Stimulated activated CD4-positive, alpha-beta T cell treated with anti-CD3 and anti-CD28 coated beads, TNF-alpha, amount 100 ng/mL, for 48 hours (primary cell): Measurements from ENCODE around the gene PRKD1.

Experiments
- DNase-seq, 3 donors: peaks; one replicate each; pipeline ENCODE4 v3.0.0-alpha.2; 2020; ENCODE audit warnings: low read depth in 3 of 3

PRKD1 gene

DNA sequence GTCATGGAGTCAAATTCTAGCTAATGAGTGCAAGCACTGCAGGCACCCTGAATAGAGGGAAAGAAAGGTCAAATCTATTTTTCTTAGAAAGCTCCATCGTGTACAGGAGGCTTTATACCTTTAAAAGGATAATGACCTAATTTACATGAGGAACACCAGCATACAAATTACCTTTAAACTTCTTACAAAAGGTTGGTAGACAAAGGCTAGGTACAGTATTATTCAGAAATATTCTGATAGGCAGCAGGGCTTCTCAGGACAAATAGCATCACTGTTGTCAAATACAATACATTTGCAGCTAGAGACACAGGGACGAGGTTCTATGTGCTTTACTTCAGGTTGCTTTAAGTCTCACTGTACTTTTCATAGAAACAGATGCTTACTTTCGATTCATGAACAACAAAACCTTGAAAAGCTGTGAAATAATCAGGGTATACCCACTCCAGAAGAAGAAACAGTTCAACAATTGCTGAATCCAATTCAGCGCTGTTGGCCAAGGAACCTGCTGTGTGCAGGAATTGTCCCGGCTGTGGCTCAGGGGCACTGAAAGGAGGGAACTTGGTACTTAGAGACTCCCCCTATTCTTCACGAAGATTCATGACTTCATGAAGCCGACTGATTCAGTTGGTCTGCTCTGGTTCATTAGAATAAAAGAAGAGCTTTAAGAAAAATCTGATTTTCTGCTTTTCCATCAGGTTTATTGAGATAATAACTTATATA lies 252.9 kb downstream of the PRKD1 start:
- DNase-seq: no peak

DNA sequence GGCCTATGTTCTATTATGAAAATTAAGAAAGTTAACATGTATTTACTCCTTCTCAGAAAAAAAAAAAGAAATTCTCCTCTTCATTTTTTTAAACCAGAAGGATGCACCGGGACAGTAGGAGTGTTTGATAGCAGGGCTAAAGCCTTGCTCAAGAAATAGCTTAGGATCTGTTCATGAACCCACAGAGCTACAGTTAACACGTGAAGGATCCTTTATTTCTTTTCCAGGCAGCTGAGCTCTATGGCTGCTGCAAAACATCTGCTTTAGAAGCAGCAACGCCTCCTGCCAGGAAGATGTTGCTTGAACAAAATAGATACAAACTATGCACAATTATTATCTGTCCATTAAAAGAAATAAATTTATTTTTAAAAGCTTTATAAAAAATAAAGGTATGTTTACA lies 254.8 kb downstream of the PRKD1 start:
- no peak for DNase-seq

DNA sequence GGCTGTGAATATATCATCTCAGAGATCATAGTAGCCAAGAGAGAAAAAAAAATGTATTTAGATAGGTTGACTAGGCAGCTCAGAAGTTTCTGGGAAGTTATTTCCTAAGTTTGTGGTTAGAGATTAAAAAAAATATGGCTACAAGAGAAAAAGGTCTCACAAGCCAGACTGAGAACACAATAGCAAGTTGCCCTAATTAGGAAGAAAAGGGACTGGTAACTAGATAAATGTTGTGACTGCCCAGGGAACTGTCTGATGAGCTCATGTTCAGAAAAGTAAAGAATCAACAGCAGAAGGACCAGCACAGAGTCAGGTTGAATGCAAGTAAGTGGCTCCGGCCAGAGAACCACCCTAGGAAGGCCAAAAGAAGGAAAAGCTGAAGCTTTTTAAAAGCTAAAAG lies 256.6 kb downstream of the PRKD1 start:
- no peak for DNase-seq

DNA sequence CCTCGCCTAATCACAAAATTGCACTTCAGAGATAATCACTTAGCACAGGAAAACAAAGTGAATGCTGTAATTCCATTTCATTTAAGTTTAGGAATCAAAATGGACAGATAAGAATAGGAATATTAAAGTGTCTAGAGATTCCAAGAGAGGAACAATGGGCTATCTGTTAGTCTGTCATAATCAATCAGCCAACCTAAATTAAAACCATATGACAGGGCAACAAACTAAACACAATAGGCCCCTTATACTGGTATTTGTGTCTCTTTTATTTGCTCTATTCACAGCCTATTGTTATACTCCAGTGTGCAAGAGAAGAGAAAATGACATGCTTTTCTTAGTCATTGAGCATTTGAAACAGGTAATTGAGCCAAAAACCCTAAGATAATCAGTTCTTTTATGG lies 259.4 kb downstream of the PRKD1 start:
- DNase-seq: no peak

DNA sequence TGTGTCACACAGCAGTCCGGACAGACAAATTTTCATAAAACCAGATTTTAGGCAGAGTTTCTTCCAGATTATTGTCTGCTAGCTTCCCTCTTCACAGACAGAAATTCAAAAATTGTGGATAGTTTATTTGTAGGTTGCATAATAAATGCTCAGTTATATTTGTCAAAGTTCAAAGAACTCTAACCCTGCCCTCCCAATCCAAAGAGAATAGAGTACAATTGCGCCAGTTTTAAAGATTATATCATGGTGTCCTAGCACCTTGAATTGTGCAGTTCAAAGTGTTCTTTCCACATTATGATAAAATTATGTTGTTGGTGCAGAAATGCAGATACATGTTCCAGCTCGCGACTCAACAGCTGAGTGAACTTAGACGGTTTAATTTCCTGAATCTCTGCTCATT lies 263.1 kb downstream of the PRKD1 start:
- no peak for DNase-seq

DNA sequence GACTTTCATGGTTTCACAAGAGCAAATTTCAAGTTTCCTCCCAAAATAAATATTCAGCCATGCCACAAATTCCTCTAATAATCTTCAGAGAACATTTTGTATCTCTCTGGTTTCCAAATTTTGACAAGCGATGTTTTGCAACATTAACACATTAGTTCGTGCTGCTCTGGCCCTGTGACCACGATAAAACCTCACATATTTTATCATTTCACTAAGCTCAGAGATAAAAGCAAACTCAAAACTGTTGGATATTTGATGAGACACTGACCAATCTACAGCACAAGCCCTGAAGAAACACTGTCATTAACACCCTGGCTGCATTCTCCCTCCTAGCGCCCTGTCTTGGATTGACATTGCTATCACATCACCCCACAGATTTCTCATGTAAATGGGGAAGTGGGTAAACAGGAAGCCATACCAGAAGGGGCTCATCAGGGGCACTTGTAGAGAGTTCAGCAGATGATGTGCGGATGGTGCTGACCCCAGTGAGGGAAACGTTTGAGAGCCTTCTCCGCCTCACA lies 264.3 kb downstream of the PRKD1 start:
- DNase-seq: no peak

DNA sequence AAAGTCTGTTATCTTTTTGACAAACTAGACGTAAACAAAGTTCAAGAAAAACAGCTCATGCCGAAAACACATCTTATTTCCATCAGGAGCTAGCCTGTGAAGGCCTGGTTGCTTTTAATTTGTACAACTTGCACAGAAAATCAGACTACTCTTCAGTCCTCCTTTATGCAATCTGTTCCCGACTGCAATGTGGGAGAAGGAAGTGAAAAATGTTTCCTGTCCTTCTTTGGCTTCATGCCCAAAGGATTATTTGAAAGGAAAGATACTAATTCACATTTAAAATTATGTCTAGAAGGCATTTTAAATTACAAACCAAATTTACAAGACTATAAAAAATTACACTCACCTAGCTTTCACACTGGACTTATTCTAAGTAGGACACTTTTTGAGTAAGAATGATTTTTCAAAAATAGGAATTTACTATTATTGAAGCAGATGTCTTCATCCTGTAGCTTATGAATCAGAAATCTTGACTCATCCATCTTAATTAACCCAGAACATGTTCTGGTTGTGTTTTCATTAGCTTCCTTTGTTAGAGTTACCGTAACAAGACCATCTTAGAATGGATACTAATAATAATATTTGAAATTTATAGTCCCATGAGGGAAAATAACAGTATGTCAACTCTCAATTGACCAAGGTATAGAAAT lies 272.6 kb downstream of the PRKD1 start:
- DNase-seq: no peak

DNA sequence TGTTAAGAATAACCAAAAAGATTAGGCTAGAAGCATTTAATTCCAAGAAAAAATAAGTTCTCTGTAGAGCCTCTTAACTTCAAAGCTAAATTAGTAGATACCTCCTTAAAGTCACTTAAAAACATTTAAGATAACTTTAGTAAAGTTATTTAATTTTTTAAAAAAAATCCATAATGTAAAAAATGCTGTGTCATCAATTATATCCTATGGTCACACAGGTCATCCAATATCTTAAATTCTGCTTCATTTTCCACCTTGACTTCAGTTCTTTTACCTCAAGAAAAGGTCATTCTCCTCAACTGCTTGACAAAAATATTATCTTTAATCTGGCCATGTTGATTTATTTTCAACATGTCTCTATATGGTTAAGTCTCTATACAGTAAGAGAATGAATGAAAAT lies 274.3 kb downstream of the PRKD1 start:
- no peak for DNase-seq

DNA sequence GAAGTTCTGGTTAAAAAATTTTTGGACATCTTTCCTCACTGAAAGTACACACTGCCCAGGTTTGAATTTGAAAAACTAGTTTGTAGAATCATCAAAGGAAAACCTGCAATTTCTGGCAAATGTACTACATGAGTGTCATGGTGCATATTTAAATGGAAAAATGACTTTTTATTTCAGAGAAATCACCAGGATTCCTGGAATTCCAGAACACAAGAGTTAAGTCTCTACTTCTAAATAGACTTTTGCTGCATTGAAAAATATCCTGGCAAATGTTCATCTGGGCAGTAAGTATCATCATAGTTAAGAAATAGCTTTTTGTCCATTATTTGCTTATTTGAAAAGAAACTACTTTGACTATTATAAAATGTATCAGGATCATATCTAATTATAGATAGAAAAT lies 275.1 kb downstream of the PRKD1 start:
- no peak for DNase-seq

DNA sequence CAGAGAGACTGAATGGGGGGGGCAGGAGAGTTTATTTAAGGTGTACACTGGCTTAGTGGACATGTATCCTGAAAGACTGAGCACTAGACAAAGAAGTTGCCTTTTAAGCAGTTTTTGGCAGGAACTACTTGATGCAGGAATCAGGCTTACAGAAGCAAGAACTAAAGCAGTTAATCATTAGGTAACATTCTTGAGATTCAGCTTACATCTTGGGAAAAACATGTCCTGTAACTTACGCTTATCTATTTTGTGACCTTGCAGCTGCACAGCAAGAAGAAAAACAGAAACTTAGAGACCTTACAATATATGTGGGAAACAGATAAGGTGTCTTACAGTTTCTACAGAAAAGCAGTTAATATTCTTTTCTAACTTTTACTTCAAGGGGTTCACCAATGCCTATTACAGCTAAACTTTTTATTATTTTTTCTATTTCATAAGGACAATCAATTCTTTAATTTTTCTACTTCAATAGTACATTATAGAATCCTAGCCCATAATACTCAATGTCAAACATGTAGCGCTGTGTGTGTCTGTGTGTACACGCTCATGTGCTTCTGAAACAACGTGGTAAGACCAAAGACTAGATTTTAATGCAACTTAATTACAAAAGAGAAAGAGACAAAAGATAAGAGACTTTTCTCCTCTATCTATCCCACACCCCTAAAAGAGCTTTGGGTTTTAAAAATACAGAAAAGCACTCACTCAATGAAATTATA lies 276.9 kb downstream of the PRKD1 start:
- DNase-seq: no peak

DNA sequence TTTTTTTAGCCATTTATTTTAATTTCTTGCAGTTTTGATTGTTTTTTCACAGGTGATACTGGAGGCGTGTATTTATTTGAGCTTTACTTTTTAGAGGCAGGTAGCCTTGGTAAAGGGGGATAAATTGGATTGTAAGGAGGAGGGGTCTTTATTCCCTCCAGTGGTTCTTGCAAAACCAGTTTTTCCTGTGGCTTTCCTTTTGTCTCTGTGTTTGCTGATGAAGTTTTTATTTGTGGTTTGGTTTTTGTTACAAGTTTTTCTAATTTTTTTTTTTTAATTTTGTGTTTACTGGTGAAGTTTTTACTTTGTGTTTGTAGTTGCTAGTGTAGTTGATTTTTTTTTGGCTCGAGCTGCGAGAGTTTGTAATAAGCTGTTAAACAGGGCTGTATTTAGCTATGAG lies 278.5 kb downstream of the PRKD1 start:
- DNase-seq: no peak

DNA sequence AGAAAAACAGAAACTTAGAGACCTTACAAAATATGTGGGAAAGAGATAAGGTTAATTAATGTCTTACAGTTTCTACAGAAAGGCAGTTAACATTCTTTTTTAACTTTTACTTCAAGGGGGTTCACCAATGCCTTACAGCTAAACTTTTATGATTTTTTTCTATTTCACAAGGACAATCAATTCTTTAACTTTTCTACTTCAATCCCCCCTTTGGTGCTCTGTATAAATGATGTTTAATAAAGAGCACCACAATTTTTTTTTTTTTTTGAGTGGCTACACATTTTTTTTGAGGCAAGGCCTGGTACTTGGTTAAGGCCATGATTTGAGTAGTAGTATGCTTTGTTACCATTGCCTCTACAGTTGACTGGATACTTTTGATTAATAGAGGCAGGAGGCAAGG lies 279.6 kb downstream of the PRKD1 start:
- no peak for DNase-seq

DNA sequence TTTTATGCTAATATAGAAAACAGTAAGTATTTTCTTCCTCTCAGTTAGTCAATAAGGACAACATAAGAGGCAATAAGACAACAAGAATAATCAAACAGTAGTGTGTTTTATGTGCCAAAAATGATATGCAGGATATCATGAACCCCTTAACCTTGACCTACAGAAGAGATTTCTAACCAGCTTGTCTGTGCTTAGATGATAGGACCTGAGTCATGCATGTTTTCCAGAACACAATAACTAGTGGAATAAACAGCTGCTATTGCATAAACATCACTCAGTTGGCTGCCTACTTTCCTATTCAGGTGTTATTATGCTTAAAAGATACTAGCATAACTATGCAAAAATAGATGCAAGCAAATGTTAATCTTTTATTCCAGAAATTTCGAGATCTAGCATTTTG lies 282.5 kb downstream of the PRKD1 start:
- no peak for DNase-seq

DNA sequence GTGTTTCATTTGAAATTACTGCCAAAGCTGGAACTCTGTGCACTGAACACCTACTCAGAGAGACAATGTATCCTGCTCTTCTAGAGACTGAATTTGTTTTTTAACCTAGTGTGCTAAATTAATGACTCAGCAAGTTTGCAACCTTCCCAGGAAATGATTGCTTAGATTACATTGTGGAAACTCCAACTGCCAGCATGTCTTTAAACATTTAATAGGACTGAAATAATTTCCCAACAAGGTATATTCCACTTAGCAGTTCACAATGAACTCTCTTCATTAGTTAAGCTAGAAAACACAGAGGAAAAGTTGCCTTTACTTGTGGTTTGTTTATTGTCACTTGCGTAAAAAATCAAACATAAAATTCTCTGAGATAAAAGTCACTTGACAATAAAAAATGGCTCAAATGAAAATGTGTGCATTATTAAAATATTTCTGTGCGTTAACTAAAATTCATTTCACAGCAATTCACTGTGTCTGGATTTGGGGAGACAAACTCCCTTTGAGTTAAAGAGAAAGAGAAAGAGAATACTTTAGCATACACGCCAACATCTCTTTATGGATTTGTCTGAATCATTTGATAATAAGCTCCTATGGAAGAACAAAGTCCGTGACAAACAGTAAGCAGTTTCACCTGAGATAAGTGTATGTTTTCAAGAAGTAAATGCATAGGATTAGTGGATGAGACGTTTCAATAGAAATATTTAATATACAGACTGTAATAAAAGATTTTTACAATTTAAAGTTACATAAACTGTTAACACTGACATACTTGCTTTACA lies 284.0 kb downstream of the PRKD1 start:
- DNase-seq: no peak

DNA sequence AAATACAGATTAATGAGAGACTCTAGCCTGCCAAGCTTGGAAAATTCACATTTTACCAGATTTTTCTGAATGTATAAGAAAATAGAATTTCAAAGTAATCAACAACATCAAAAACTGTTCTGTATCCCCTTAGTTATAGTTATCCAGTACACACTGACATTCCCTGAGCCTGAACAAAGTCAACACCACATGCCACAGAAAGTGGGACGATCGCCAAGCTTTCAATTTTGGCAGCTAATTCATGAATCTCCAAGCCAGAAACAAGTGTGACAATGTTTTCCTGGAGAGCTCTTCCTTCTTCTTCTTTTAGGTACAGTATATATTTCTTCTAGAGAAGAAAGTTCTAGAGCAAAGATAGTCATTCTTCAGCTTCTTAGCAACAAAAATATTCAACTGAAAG lies 290.2 kb downstream of the PRKD1 start:
- no peak for DNase-seq

DNA sequence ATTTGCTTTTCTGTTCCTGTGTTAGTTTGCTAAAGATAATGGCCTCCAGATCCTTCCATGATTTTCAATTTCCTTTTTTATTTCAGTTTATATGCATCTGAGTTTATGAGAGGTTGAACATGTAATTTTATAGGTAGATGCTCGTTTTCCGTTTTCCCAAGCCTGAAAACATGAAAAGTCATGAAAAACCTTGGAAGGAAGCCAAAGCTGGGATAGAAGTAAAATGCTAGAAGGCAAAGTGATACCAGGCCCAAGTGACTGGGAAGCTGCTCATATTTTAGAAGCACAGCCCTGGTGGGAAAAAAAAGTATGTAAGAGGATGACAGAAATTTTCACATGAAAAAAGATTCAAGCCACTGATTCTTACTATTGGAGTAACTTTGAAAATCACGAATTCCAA lies 290.8 kb downstream of the PRKD1 start:
- no peak for DNase-seq

DNA sequence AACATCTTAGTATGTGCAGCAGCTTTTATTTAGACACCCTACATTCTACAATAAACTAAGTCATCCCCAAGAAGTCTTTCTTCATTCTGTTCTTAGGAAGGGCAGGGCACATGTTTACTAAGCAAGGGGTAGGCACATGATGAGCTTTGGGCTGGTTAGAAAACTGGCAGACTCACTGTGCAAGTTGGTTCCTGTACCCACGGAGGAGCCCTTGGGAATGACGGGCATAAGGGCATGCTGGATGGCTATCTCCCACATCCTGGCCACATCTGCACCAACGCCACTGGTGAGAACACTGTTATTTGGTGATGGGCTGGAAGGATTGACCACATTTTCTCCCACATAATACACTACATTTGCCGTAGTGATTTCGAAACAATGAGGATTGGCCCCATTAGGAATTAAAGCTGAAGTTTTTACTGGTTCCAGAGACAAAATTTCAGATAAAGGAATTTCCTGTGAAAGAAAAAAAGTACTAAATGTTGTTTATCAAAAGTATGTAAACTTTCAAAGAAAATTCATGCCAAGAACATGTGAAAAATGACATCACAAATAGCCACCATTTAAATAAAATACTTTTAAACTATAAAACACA lies 297.0 kb downstream of the PRKD1 start:
- DNase-seq: no peak

DNA sequence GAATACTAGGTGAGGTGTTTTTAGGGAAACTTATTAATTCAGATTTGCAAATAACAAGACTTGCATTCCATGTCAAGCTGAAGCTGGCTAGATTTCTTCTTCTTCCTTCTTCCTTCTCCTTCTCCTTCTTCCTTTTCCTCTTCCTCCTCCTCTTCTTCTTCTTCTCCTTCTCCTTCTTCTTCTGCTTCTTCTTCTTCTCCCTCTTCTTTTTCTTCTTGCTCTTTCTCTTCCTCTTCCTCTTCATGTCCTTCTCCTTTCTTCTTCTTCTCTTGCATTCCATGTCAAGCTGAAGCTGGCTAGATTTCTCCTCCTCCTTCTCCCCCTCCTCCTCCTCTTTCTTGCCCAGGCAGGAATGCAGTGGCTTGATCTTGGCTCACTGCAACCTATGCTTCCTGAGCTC lies 297.8 kb downstream of the PRKD1 start:
- no peak for DNase-seq

DNA sequence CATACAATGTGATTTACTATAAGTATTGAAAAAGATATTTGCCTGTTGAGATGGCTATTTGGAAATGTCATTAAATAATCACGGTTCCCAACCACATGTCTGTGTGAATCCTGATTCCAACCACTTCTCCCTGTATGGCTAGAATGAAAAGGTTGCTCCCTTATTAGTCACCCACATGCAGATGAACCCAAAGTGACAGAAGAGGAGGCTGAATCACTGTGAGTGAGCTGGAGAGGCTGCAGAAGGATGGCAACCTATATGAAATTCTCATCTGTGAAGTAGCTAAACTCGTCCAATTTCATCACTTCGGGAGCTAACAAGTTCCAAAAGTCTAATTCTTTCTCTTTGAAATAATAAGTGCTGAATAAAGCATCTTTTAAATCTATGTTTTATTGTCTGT lies 300.5 kb downstream of the PRKD1 start:
- no peak for DNase-seq

DNA sequence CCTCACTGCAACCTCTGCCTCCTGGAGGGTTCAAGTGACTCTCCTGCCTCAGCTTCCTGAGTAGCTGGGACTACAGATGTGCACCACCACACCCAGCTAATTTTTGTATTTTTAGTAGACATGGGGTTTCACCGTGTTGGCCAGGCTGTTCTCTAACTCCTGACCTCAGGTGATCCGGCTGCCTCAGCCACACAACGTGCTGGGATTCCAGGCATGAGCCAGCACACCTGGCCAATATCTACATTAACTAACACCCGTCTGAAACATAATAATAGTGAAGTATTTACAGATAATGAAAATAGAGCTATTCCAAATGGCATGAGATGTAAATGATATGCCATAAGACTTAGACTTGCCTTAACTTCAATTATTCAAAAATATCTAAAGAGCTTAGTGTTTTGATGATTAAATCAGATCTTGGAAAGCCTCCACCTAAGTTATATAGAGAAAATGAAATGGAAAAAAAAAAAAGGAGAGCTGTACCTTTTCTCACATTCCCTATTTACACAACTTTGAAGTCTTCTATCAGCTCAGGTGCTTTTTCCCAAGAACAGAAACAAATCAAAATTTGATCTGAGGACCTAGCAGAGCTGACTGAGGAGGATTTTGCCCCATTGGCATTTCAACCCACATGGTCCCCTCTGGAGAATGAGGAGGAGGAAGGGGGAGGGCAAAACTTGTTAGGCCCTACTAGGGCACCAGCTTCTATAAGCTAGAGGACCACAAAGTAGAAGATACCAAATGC lies 309.2 kb downstream of the PRKD1 start:
- no peak for DNase-seq

DNA sequence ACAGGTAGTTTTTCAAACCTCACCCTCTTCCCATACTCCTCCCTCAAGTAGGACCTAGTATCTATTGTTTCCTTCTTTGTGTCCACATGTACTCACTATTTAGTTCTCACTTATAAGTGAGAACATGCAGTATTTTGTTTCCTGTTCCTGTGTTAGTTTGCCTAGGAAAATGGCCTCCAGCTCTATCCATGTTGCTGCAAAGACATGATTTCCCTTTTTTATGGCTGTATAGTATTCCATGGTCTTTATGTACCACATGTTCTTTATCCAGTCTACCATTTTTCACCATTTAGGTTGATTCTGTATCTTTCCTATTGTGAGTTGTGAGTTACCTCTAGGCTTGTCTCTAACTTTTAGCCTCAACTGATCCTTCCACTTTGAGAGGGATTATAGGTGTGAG lies 310.7 kb downstream of the PRKD1 start:
- DNase-seq: no peak
